ENCODE results near the gene SCCPDH.

The SCCPDH gene

GRCh38 chr1:246781212-246781611 lies 57.0 kb downstream of the SCCPDH start:
- Histone ChIP-seq H3K4me3 (ENCODE audit: low read length in 2 of 2) (no peak overlapping the region), H3K9me3 (ENCODE audit: control insufficient read depth in 2 of 2, low read length in 2 of 2) (no peaks in the 10 kb centered on the region), H3K4me1 (ENCODE audit: control insufficient read depth in 2 of 2, insufficient read depth in 2 of 2, low read length in 2 of 2) (peaks cover 0 to 3% of the 10 kb centered on the region in 2 donors), H3K36me3 (ENCODE audit: control insufficient read depth in 2 of 2, insufficient read depth in 2 of 2, low read length in 2 of 2) (peaks cover 8 to 11% of the 10 kb centered on the region in 2 donors), H3K9ac (ENCODE audit: low read depth in 1 of 2, low read length in 2 of 2) (no peak overlapping the region), H3K27ac (ENCODE audit: low read depth in 2 of 2, low read length in 2 of 2) (no peak overlapping the region), H3K27me3 (ENCODE audit: control insufficient read depth in 2 of 2, insufficient read depth in 2 of 2, low read length in 2 of 2) (no peaks in the 10 kb centered on the region)

- H3K27ac ChIP-seq (ENCODE audit: low read depth in 2 of 2, low read length in 2 of 2): no peak overlapping the region
- H3K36me3 ChIP-seq (ENCODE audit: control insufficient read depth in 2 of 2, insufficient read depth in 2 of 2, low read length in 2 of 2): peaks cover 0 to under 1% of the 10 kb centered on the region in 2 donors
- no peaks in the 10 kb centered on the region for H3K9me3 ChIP-seq (ENCODE audit: control insufficient read depth in 2 of 2, low read length in 2 of 2)
- peaks cover 0 to 3% of the 10 kb centered on the region in 2 donors for H3K4me1 ChIP-seq (ENCODE audit: control insufficient read depth in 2 of 2, insufficient read depth in 2 of 2, low read length in 2 of 2)
- H3K9ac ChIP-seq (ENCODE audit: low read depth in 1 of 2, low read length in 2 of 2): no peak overlapping the region
- no peak overlapping the region for H3K4me3 ChIP-seq (ENCODE audit: low read length in 2 of 2)
- no peaks in the 10 kb centered on the region for H3K27me3 ChIP-seq (ENCODE audit: control insufficient read depth in 2 of 2, insufficient read depth in 2 of 2, low read length in 2 of 2)
Measured at GRCh38 chr1:246782120-246782900, 58.1 kb downstream of the SCCPDH start.

- Histone ChIP-seq H3K4me1 (ENCODE audit: control insufficient read depth in 2 of 2, insufficient read depth in 2 of 2, low read length in 2 of 2) (peaks cover 2 to 5% of the 10 kb centered on the region in 2 donors), H3K4me3 (ENCODE audit: low read length in 2 of 2) (no peak overlapping the region), H3K9ac (ENCODE audit: low read depth in 1 of 2, low read length in 2 of 2) (no peak overlapping the region), H3K36me3 (ENCODE audit: control insufficient read depth in 2 of 2, insufficient read depth in 2 of 2, low read length in 2 of 2) (no peaks in the 10 kb centered on the region), H3K27me3 (ENCODE audit: control insufficient read depth in 2 of 2, insufficient read depth in 2 of 2, low read length in 2 of 2) (no peaks in the 10 kb centered on the region), H3K27ac (ENCODE audit: low read depth in 2 of 2, low read length in 2 of 2) (no peak overlapping the region), H3K9me3 (ENCODE audit: control insufficient read depth in 2 of 2, low read length in 2 of 2) (no peaks in the 10 kb centered on the region)
Measured at GRCh38 chr1:246784621-246785493, 60.6 kb downstream of the SCCPDH start.

- no peak overlapping the region for H3K9ac ChIP-seq (ENCODE audit: low read depth in 1 of 2, low read length in 2 of 2)
- H3K4me3 ChIP-seq (ENCODE audit: low read length in 2 of 2): no peak overlapping the region
Measured at GRCh38 chr1:246785494-246786111, 61.4 kb downstream of the SCCPDH start.

GRCh38 chr1:246786606-246787238 lies 62.5 kb downstream of the SCCPDH start:
- no peak overlapping the region for H3K4me3 ChIP-seq (ENCODE audit: low read length in 2 of 2)
- peaks cover 2 to 5% of the 10 kb centered on the region in 2 donors for H3K4me1 ChIP-seq (ENCODE audit: control insufficient read depth in 2 of 2, insufficient read depth in 2 of 2, low read length in 2 of 2)
- no peaks in the 10 kb centered on the region for H3K36me3 ChIP-seq (ENCODE audit: control insufficient read depth in 2 of 2, insufficient read depth in 2 of 2, low read length in 2 of 2)
- no peaks in the 10 kb centered on the region for H3K27me3 ChIP-seq (ENCODE audit: control insufficient read depth in 2 of 2, insufficient read depth in 2 of 2, low read length in 2 of 2)
- no peaks in the 10 kb centered on the region for H3K9me3 ChIP-seq (ENCODE audit: control insufficient read depth in 2 of 2, low read length in 2 of 2)
- H3K27ac ChIP-seq (ENCODE audit: low read depth in 2 of 2, low read length in 2 of 2): no peak overlapping the region
- H3K9ac ChIP-seq (ENCODE audit: low read depth in 1 of 2, low read length in 2 of 2): no peak overlapping the region

More at GRCh38 chr1:246785494-246786111, 61.4 kb downstream of the SCCPDH start:
- Histone ChIP-seq H3K27me3 (ENCODE audit: control insufficient read depth in 2 of 2, insufficient read depth in 2 of 2, low read length in 2 of 2) (no peaks in the 10 kb centered on the region), H3K27ac (ENCODE audit: low read depth in 2 of 2, low read length in 2 of 2) (no peak overlapping the region), H3K36me3 (ENCODE audit: control insufficient read depth in 2 of 2, insufficient read depth in 2 of 2, low read length in 2 of 2) (no peaks in the 10 kb centered on the region), H3K9me3 (ENCODE audit: control insufficient read depth in 2 of 2, low read length in 2 of 2) (no peaks in the 10 kb centered on the region), H3K4me1 (ENCODE audit: control insufficient read depth in 2 of 2, insufficient read depth in 2 of 2, low read length in 2 of 2) (peaks cover 2 to 5% of the 10 kb centered on the region in 2 donors)

- H3K4me3 ChIP-seq (ENCODE audit: low read length in 2 of 2): no peak overlapping the region
- no peak overlapping the region for H3K27ac ChIP-seq (ENCODE audit: low read depth in 2 of 2, low read length in 2 of 2)
- no peaks in the 10 kb centered on the region for H3K27me3 ChIP-seq (ENCODE audit: control insufficient read depth in 2 of 2, insufficient read depth in 2 of 2, low read length in 2 of 2)
- no peaks in the 10 kb centered on the region for H3K36me3 ChIP-seq (ENCODE audit: control insufficient read depth in 2 of 2, insufficient read depth in 2 of 2, low read length in 2 of 2)
- H3K9me3 ChIP-seq (ENCODE audit: control insufficient read depth in 2 of 2, low read length in 2 of 2): no peaks in the 10 kb centered on the region
- no peak overlapping the region for H3K9ac ChIP-seq (ENCODE audit: low read depth in 1 of 2, low read length in 2 of 2)
- H3K4me1 ChIP-seq (ENCODE audit: control insufficient read depth in 2 of 2, insufficient read depth in 2 of 2, low read length in 2 of 2): peaks cover 2 to 5% of the 10 kb centered on the region in 2 donors
Measured at GRCh38 chr1:246787781-246788513, 63.7 kb downstream of the SCCPDH start.

GRCh38 chr1:246788895-246789338 lies 64.7 kb downstream of the SCCPDH start:
- peaks cover 2 to 5% of the 10 kb centered on the region in 2 donors for H3K4me1 ChIP-seq (ENCODE audit: control insufficient read depth in 2 of 2, insufficient read depth in 2 of 2, low read length in 2 of 2)
- no peaks in the 10 kb centered on the region for H3K9me3 ChIP-seq (ENCODE audit: control insufficient read depth in 2 of 2, low read length in 2 of 2)
- no peak overlapping the region for H3K9ac ChIP-seq (ENCODE audit: low read depth in 1 of 2, low read length in 2 of 2)
- no peaks in the 10 kb centered on the region for H3K36me3 ChIP-seq (ENCODE audit: control insufficient read depth in 2 of 2, insufficient read depth in 2 of 2, low read length in 2 of 2)
- no peak overlapping the region for H3K27ac ChIP-seq (ENCODE audit: low read depth in 2 of 2, low read length in 2 of 2)
- peak overlapping the region; percentile 20 to 26 for H3K4me3 ChIP-seq (ENCODE audit: low read length in 2 of 2)
- H3K27me3 ChIP-seq (ENCODE audit: control insufficient read depth in 2 of 2, insufficient read depth in 2 of 2, low read length in 2 of 2): no peaks in the 10 kb centered on the region

- Histone ChIP-seq H3K36me3 (ENCODE audit: control insufficient read depth in 2 of 2, insufficient read depth in 2 of 2, low read length in 2 of 2) (no peaks in the 10 kb centered on the region), H3K9me3 (ENCODE audit: control insufficient read depth in 2 of 2, low read length in 2 of 2) (no peaks in the 10 kb centered on the region), H3K27ac (ENCODE audit: low read depth in 2 of 2, low read length in 2 of 2) (no peak overlapping the region), H3K4me3 (ENCODE audit: low read length in 2 of 2) (no peak overlapping the region), H3K4me1 (ENCODE audit: control insufficient read depth in 2 of 2, insufficient read depth in 2 of 2, low read length in 2 of 2) (peaks cover 6 to 7% of the 10 kb centered on the region in 2 donors), H3K9ac (ENCODE audit: low read depth in 1 of 2, low read length in 2 of 2) (no peak overlapping the region), H3K27me3 (ENCODE audit: control insufficient read depth in 2 of 2, insufficient read depth in 2 of 2, low read length in 2 of 2) (no peaks in the 10 kb centered on the region)
Measured at GRCh38 chr1:246789454-246790339, 65.5 kb downstream of the SCCPDH start.
